ENCODE measurements around the gene ACSF2.

- no peak for TF ChIP-seq GATA2 (IDR thresholded peaks at IDR 0.05; ENCODE audit: low read depth, low read length)
- no peak for TF ChIP-seq GATA3 (IDR thresholded peaks at IDR 0.05; ENCODE audit: low read depth, low read length)
These were observed 56.5 kb downstream of the ACSF2 start for GRCh38 chr17:50482516-50482915.
